ENCODE measurements around the gene FBN2.

FBN2 gene

GRCh38 chr5:128549496-128549895 is 11.5 kb upstream of the FBN2 start (continued):
- TF ChIP-seq, protein P1, sequence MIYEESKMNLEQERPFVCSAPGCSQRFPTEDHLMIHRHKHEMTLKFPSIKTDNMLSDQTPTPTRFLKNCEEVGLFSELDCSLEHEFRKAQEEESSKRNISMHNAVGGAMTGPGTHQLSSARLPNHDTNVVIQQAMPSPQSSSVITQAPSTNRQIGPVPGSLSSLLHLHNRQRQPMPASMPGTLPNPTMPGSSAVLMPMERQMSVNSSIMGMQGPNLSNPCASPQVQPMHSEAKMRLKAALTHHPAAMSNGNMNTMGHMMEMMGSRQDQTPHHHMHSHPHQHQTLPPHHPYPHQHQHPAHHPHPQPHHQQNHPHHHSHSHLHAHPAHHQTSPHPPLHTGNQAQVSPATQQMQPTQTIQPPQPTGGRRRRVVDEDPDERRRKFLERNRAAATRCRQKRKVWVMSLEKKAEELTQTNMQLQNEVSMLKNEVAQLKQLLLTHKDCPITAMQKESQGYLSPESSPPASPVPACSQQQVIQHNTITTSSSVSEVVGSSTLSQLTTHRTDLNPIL (CRISPR knock-in tag; IDR thresholded peaks at IDR 0.05; ENCODE audit: low read depth): no peak
- TF ChIP-seq ZC3H10 (CRISPR knock-in tag; IDR thresholded peaks at IDR 0.05) (no peak), GLIS3 (CRISPR knock-in tag; IDR thresholded peaks at IDR 0.05) (no peak), ISL1 (CRISPR knock-in tag; IDR thresholded peaks at IDR 0.05) (no peak), CSRNP3 (CRISPR knock-in tag; IDR thresholded peaks at IDR 0.05) (no peak), ZNF565 (CRISPR knock-in tag; conservative IDR thresholded peaks at IDR 0.05; ENCODE audit: low read depth) (no peak)

- TF ChIP-seq CSDC2 (CRISPR knock-in tag; IDR thresholded peaks at IDR 0.05): no peak
- no peak for TF ChIP-seq ZFP3 (CRISPR knock-in tag; IDR thresholded peaks at IDR 0.05)
- TF ChIP-seq ZNF70 (CRISPR knock-in tag; IDR thresholded peaks at IDR 0.05): no peak
- TF ChIP-seq ZNF8 (CRISPR knock-in tag; IDR thresholded peaks at IDR 0.05): no peak
- TF ChIP-seq ISL1 (CRISPR knock-in tag; IDR thresholded peaks at IDR 0.05): no peak
- TF ChIP-seq, protein P2, sequence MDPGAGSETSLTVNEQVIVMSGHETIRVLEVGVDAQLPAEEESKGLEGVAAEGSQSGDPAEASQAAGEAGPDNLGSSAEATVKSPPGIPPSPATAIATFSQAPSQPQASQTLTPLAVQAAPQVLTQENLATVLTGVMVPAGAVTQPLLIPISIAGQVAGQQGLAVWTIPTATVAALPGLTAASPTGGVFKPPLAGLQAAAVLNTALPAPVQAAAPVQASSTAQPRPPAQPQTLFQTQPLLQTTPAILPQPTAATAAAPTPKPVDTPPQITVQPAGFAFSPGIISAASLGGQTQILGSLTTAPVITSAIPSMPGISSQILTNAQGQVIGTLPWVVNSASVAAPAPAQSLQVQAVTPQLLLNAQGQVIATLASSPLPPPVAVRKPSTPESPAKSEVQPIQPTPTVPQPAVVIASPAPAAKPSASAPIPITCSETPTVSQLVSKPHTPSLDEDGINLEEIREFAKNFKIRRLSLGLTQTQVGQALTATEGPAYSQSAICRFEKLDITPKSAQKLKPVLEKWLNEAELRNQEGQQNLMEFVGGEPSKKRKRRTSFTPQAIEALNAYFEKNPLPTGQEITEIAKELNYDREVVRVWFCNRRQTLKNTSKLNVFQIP (CRISPR knock-in tag; IDR thresholded peaks at IDR 0.05; ENCODE audit: borderline replicate concordance, low read depth): no peak
- no peak for TF ChIP-seq ZFP30 (CRISPR knock-in tag; IDR thresholded peaks at IDR 0.05)
- ATAC-seq: no peak
These were observed 8.7 kb upstream of the FBN2 start for GRCh38 chr5:128546658-128547281.

- TF ChIP-seq TOX (CRISPR knock-in tag; IDR thresholded peaks at IDR 0.05; ENCODE audit: borderline replicate concordance): no peak
- TF ChIP-seq, protein P1 (CRISPR knock-in tag; IDR thresholded peaks at IDR 0.05; ENCODE audit: low read depth): no peak
- TF ChIP-seq ISL1 (CRISPR knock-in tag; IDR thresholded peaks at IDR 0.05): no peak
- TF ChIP-seq ZNF565 (CRISPR knock-in tag; conservative IDR thresholded peaks at IDR 0.05; ENCODE audit: low read depth): no peak
- no peak for TF ChIP-seq BACH2 (CRISPR knock-in tag; IDR thresholded peaks at IDR 0.05; ENCODE audit: borderline replicate concordance)
- no peak for ATAC-seq
These were observed 3.3 kb upstream of the FBN2 start for GRCh38 chr5:128541385-128541784.

DNA sequence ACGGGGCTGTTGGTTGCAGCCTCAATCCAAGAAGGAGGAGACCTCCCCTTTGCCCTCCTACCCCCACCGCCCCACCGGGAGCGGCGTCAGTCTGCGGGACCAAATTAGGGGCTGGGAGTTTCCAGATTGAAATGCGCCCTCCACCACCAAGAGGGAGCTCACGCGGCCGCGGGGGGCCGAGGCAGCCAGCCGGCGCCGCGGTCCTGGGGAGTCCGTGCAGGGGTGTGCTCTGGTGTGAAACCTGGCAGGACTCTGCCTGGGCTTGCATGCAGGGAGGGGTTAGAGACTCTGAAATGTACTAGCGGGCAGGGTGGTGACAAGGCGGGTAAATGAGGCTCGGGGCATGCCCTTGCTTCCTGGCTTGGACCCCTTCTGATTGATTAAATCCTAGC is 989 bp upstream of the FBN2 start:
- TF ChIP-seq PATZ1 (CRISPR knock-in tag; IDR thresholded peaks at IDR 0.05; ENCODE audit: borderline replicate concordance) (no peak), TOX (CRISPR knock-in tag; IDR thresholded peaks at IDR 0.05; ENCODE audit: borderline replicate concordance) (no peak), ZNF8 (CRISPR knock-in tag; IDR thresholded peaks at IDR 0.05) (no peak), RARB (CRISPR knock-in tag; IDR thresholded peaks at IDR 0.05) (no peak), ZNF565 (CRISPR knock-in tag; conservative IDR thresholded peaks at IDR 0.05; ENCODE audit: low read depth) (no peak), OSR1 (CRISPR knock-in tag; IDR thresholded peaks at IDR 0.05) (no peak), ESRRG (CRISPR knock-in tag; IDR thresholded peaks at IDR 0.05) (no peak), TCF4 (CRISPR knock-in tag; IDR thresholded peaks at IDR 0.05; ENCODE audit: borderline replicate concordance) (no peak), ARNTL (CRISPR knock-in tag; IDR thresholded peaks at IDR 0.05; ENCODE audit: borderline replicate concordance, low read depth) (no peak), BACH2 (CRISPR knock-in tag; IDR thresholded peaks at IDR 0.05; ENCODE audit: borderline replicate concordance) (no peak), CSRNP3 (CRISPR knock-in tag; IDR thresholded peaks at IDR 0.05) (no peak), ZNF70 (CRISPR knock-in tag; IDR thresholded peaks at IDR 0.05) (no peak), ZFP30 (CRISPR knock-in tag; IDR thresholded peaks at IDR 0.05) (no peak), GLIS3 (CRISPR knock-in tag; IDR thresholded peaks at IDR 0.05) (no peak), ISL1 (CRISPR knock-in tag; IDR thresholded peaks at IDR 0.05) (no peak), ZFP3 (CRISPR knock-in tag; IDR thresholded peaks at IDR 0.05) (no peak), ZC3H10 (CRISPR knock-in tag; IDR thresholded peaks at IDR 0.05) (no peak)
- TF ChIP-seq, protein P1 (CRISPR knock-in tag; IDR thresholded peaks at IDR 0.05; ENCODE audit: low read depth): no peak
- TF ChIP-seq, protein P2 (CRISPR knock-in tag; IDR thresholded peaks at IDR 0.05; ENCODE audit: borderline replicate concordance, low read depth): no peak
- peak; percentile 19 for ATAC-seq

All from SK-N-SH treated with all-trans-retinoic acid at 6 μM for 48 hours (cell line).